T-cell (primary cell): ENCODE results near the gene GCNT1. TPM values are rescaled to one million over a fixed set of nuclear protein-coding genes. Genes with fewer than 3 reads are reported as not detected.
A peak's percentile ranks its signal among the peaks of the same experiment; 100 is the strongest.

Source experiments
- ATAC-seq, 4 experiments: fragments of 200-7000 bp in 3 of 4; fragments of 150-1000 bp in 1 of 4; cut with Tn5 transposase; replicated peaks in 1 of 4; 1 replicate in 3 of 4; 2 replicates in 1 of 4; pipeline ENCODE4 v1.10.0; 2021; ENCODE audit warnings: moderate library complexity in 3 of 4, mild to moderate bottlenecking in 2 of 4, moderate number of reproducible peaks in 1 of 4
- CTCF ChIA-PET, 2 donors: fragments of 300-600 bp; sonication (Branson Sonifier 250); formaldehyde crosslinking; loops; one replicate each; lab custom pipeline; 2022; ENCODE audit warnings: antibody characterized with exemption in 2 of 2; lab: Charles Lee
- POLR2A ChIA-PET, 2 donors: fragments of 300-600 bp; sonication (Branson Sonifier 250); formaldehyde crosslinking; loops; one replicate each; lab custom pipeline; 2022; ENCODE audit warnings: antibody characterized with exemption in 2 of 2; lab: Charles Lee
- DNase-seq, 35 experiments: peaks; one replicate each; pipeline versions ENCODE4 v3.0.0 to v3.0.0-alpha.2; 2013 to 2023
- H3K27ac ChIP-seq: one replicate; pipeline ENCODE4 v1.5.1; 2013; ENCODE audit warnings: low read length
- H3K27me3 ChIP-seq, 2 experiments: replicated peaks in 1 of 2; 1 replicate in 1 of 2; 2 replicates in 1 of 2; pipeline versions ENCODE4 v1.6.1 to v1.7.0; 2013; ENCODE audit warnings: low read length in 1 of 2, mixed read lengths in 1 of 2; ENCODE audit not compliant: control insufficient read depth in 2 of 2, insufficient read depth in 2 of 2; ENCODE audit errors: extremely low read depth in 1 of 2
- H3K36me3 ChIP-seq, 2 donors: 1 replicate in 1 of 2; 2 replicates in 1 of 2; pipeline versions ENCODE4 v1.6.1 to v1.7.0; 2013; ENCODE audit warnings: low read length in 1 of 2; ENCODE audit not compliant: control insufficient read depth in 2 of 2, insufficient read depth in 1 of 2; ENCODE audit errors: extremely low read depth in 1 of 2
- H3K4me1 ChIP-seq, 2 experiments: 1 replicate in 1 of 2; 2 replicates in 1 of 2; pipeline versions ENCODE4 v1.6.1 to v1.7.0; 2013; ENCODE audit warnings: low read length in 2 of 2, mixed read lengths in 1 of 2; ENCODE audit not compliant: insufficient read depth in 2 of 2, control insufficient read depth in 1 of 2; ENCODE audit errors: extremely low read depth in 1 of 2
- H3K4me3 ChIP-seq, 2 donors: 1 replicate in 1 of 2; 2 replicates in 1 of 2; pipeline versions ENCODE4 v1.5.1 to v1.7.0; 2013; ENCODE audit warnings: mild to moderate bottlenecking in 2 of 2, low read length in 1 of 2, moderate library complexity in 1 of 2; ENCODE audit not compliant: control insufficient read depth in 1 of 2; ENCODE audit errors: extremely low read depth in 1 of 2
- H3K9me3 ChIP-seq: 2 replicates; pipeline ENCODE4 v1.7.0; 2013
- H3K27ac Mint-ChIP-seq, 2 donors: one replicate each; pipeline ENCODE4 v1.8.0; 2020 to 2021; ENCODE audit warnings: mild to moderate bottlenecking in 2 of 2, mixed read lengths in 2 of 2
- H3K27me3 Mint-ChIP-seq, 2 donors: one replicate each; pipeline ENCODE4 v1.8.0; 2021 to 2022; ENCODE audit warnings: mixed read lengths in 2 of 2
- H3K36me3 Mint-ChIP-seq: one replicate; pipeline ENCODE4 v1.8.0; 2021; ENCODE audit warnings: mixed read lengths
- H3K4me1 Mint-ChIP-seq, 3 donors: one replicate each; pipeline ENCODE4 v1.8.0; 2020 to 2022; ENCODE audit warnings: mixed read lengths in 3 of 3, mild to moderate bottlenecking in 1 of 3
- H3K4me3 Mint-ChIP-seq, 3 donors: one replicate each; pipeline ENCODE4 v1.8.0; 2020 to 2022; ENCODE audit warnings: mild to moderate bottlenecking in 3 of 3, mixed read lengths in 3 of 3, moderate library complexity in 3 of 3
- H3K9me3 Mint-ChIP-seq, 3 donors: one replicate each; pipeline ENCODE4 v1.8.0; 2020 to 2022; ENCODE audit warnings: mixed read lengths in 3 of 3
- WGBS: methylation state at CpG from one replicate; pipeline ENCODE4 v1.1.5; 2013; ENCODE audit warnings: missing lambda C conversion rate; ENCODE audit not compliant: insufficient coverage; 5-methylcytosine and 5-hydroxymethylcytosine counted together
- total RNA-seq, 35 experiments: library from RNA in 6 of 35; stranded (reverse) in 6 of 35; fragments of 120-200 nt in 1 of 35; gene quantifications; one replicate each; pipeline versions ENCODE4 v1.2.1 to v1.2.4 and lab custom pipeline; 2013 to 2026

The GCNT1 gene
- total RNA-seq, 5 donors from 2014 or later (not counting 1 experiment from before 2014, with no cell fraction given) = 3.8 to 9.6 (median 4.9) TPM

DNA sequence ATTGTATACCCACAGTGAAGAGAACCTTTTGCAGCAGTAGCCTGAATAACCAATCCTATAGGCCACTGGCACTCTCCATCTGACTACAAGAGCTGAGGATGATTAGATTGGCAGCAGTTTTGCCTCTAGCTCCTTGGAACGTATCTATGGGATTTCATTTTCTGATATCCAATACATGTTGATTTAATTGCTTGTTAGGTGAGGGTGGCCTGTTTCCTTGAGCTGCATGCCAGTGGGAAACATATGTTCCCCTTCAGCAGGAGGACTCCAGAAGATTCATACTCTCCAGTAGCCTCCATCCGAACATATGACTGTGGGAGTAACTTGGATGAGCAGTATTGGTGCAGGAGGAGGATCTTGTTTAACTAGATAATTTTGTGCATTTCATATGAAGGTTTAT is 51.5 kb downstream of the GCNT1 start:
- Histone ChIP-seq H3K4me3 (no peak overlapping the region), H3K36me3 (no peaks in the 10 kb centered on the region), H3K27me3 (no peaks in the 10 kb centered on the region), H3K4me1 (no peaks in the 10 kb centered on the region), H3K9me3 (no peaks in the 10 kb centered on the region), H3K27ac (no peak overlapping the region)
- Mint-ChIP-seq H3K36me3 (no peaks in the 10 kb centered on the region), H3K27ac (no peak overlapping the region), H3K27me3 (no peaks in the 10 kb centered on the region), H3K4me1 (no peaks in the 10 kb centered on the region), H3K9me3 (peaks cover 0 to 3% (median 0%) of the 10 kb centered on the region in 3 donors), H3K4me3 (no peak overlapping the region)
- no CpG with 5 or more reads among the region's 2 CpGs for WGBS
- ATAC-seq (no peak), DNase-seq (no peak)
- ChIA-PET POLR2A (interaction anchor here in 1 of 2 donors (0.7 kb wide), 1 partner anchor 29 kb away, joined by 3 read pairs; no protein-coding TSS in a partner anchor), CTCF (interaction anchor here in 1 of 2 donors (0.6 kb wide), 2 partner anchors 37 kb away, joined by 3 read pairs; no protein-coding TSS in a partner anchor)

GRCh38 chr9:76512826-76513225 is 53.8 kb downstream of the GCNT1 start:
- Histone ChIP-seq H3K27ac (no peak overlapping the region), H3K4me3 (no peak overlapping the region), H3K9me3 (no peaks in the 10 kb centered on the region), H3K36me3 (no peaks in the 10 kb centered on the region), H3K4me1 (no peaks in the 10 kb centered on the region), H3K27me3 (no peaks in the 10 kb centered on the region)
- H3K27me3 Mint-ChIP-seq = no peaks in the 10 kb centered on the region
- ATAC-seq (no peak), DNase-seq (no peak)
- H3K27ac Mint-ChIP-seq = no peak overlapping the region
- peaks cover 0 to 3% (median 0%) of the 10 kb centered on the region in 3 donors for H3K9me3 Mint-ChIP-seq
- CTCF ChIA-PET = interaction anchor here in 1 of 2 donors (0.6 kb wide), 1 partner anchor 665 kb away, joined by 5 read pairs; no protein-coding TSS in a partner anchor
- peaks cover 3% of the 10 kb centered on the region for H3K36me3 Mint-ChIP-seq
- WGBS = no CpG with 5 or more reads among the region's 1 CpG
- no peak overlapping the region for H3K4me3 Mint-ChIP-seq
- POLR2A ChIA-PET = no interaction called here
- H3K4me1 Mint-ChIP-seq = peaks cover 0 to 5% (median 3%) of the 10 kb centered on the region in 3 donors

GRCh38 chr9:76516350-76516749 is 57.4 kb downstream of the GCNT1 start:
- H3K4me1 ChIP-seq = no peaks in the 10 kb centered on the region
- ATAC-seq (no peak), DNase-seq (peak in 7 of 35 experiments; percentile 1 to 44 (median 3))
- H3K36me3 Mint-ChIP-seq = peaks cover 3% of the 10 kb centered on the region
- H3K27ac Mint-ChIP-seq = no peak overlapping the region
- H3K9me3 Mint-ChIP-seq = peaks cover 0 to 3% (median 0%) of the 10 kb centered on the region in 3 donors
- WGBS = 18% methylated on average over 4 of the region's 6 CpGs
- H3K4me1 Mint-ChIP-seq = peaks cover 0 to 5% (median 3%) of the 10 kb centered on the region in 3 donors
- H3K27ac ChIP-seq = no peak overlapping the region
- H3K4me3 Mint-ChIP-seq = no peak overlapping the region
- no peak overlapping the region for H3K4me3 ChIP-seq
- ChIA-PET POLR2A (no interaction called here), CTCF (interaction anchor here in 1 of 2 donors (0.9 kb wide), 1 partner anchor 57 kb away, joined by 3 read pairs; the partner anchor contains the start of gene GCNT1)
- no peaks in the 10 kb centered on the region for H3K27me3 ChIP-seq
- H3K9me3 ChIP-seq = no peaks in the 10 kb centered on the region
- no peaks in the 10 kb centered on the region for H3K36me3 ChIP-seq
- peaks cover 0 to 3% of the 10 kb centered on the region in 2 donors for H3K27me3 Mint-ChIP-seq

- no peak overlapping the region for H3K4me3 ChIP-seq
- Mint-ChIP-seq H3K36me3 (peaks cover 3% of the 10 kb centered on the region), H3K4me3 (no peak overlapping the region), H3K27me3 (peaks cover 0 to 3% of the 10 kb centered on the region in 2 donors), H3K27ac (no peak overlapping the region), H3K4me1 (peaks cover 0 to 5% (median 3%) of the 10 kb centered on the region in 3 donors), H3K9me3 (peaks cover 0 to 3% (median 0%) of the 10 kb centered on the region in 3 donors)
- H3K27ac ChIP-seq = no peak overlapping the region
- H3K27me3 ChIP-seq = no peaks in the 10 kb centered on the region
- WGBS = no CpG with 5 or more reads among the region's 3 CpGs
- no peaks in the 10 kb centered on the region for H3K36me3 ChIP-seq
- no peak for ATAC-seq
- H3K4me1 ChIP-seq = no peaks in the 10 kb centered on the region
- ChIA-PET POLR2A (no interaction called here), CTCF (interaction anchor here in 1 of 2 donors (0.9 kb wide), 1 partner anchor 58 kb away, joined by 3 read pairs; the partner anchor contains the start of gene GCNT1)
- H3K9me3 ChIP-seq = no peaks in the 10 kb centered on the region
- DNase-seq = no peak
These were observed 57.9 kb downstream of the GCNT1 start for GRCh38 chr9:76516871-76517270.

GRCh38 chr9:76519075-76519835 is 60.3 kb downstream of the GCNT1 start:
- H3K4me3 Mint-ChIP-seq = no peak overlapping the region
- no peak overlapping the region for H3K27ac ChIP-seq
- WGBS = 93% methylated on average over 3 of the region's 8 CpGs
- POLR2A ChIA-PET = interaction anchor here in 1 of 2 donors (0.6 kb wide), 1 partner anchor 367 kb away, joined by 3 read pairs; no protein-coding TSS in a partner anchor
- H3K4me1 ChIP-seq = no peaks in the 10 kb centered on the region
- no peak for DNase-seq
- H3K27me3 Mint-ChIP-seq = peaks cover 0 to 3% of the 10 kb centered on the region in 2 donors
- no peak overlapping the region for H3K4me3 ChIP-seq
- peaks cover 0 to 5% (median 3%) of the 10 kb centered on the region in 3 donors for H3K4me1 Mint-ChIP-seq
- no peaks in the 10 kb centered on the region for H3K9me3 Mint-ChIP-seq
- H3K27ac Mint-ChIP-seq = no peak overlapping the region
- peaks cover 3% of the 10 kb centered on the region for H3K36me3 Mint-ChIP-seq
- H3K27me3 ChIP-seq = no peaks in the 10 kb centered on the region
- no peaks in the 10 kb centered on the region for H3K9me3 ChIP-seq
- H3K36me3 ChIP-seq = no peaks in the 10 kb centered on the region
- no peak for ATAC-seq
- CTCF ChIA-PET = no interaction called here

GRCh38 chr9:76521244-76521681 is 62.3 kb downstream of the GCNT1 start:
- ATAC-seq = no peak
- 75% methylated on average over 6 of the region's 6 CpGs for WGBS
- Histone ChIP-seq H3K4me3 (no peak overlapping the region), H3K27me3 (no peaks in the 10 kb centered on the region), H3K4me1 (no peaks in the 10 kb centered on the region), H3K9me3 (no peaks in the 10 kb centered on the region), H3K27ac (no peak overlapping the region), H3K36me3 (no peaks in the 10 kb centered on the region)
- Mint-ChIP-seq H3K27ac (no peak overlapping the region), H3K36me3 (peaks cover 3% of the 10 kb centered on the region), H3K9me3 (no peaks in the 10 kb centered on the region), H3K4me1 (peaks cover 0 to 4% (median 3%) of the 10 kb centered on the region in 3 donors), H3K4me3 (no peak overlapping the region), H3K27me3 (peaks cover 0 to 3% of the 10 kb centered on the region in 2 donors)
- ChIA-PET CTCF (no interaction called here), POLR2A (no interaction called here)
- no peak for DNase-seq
